GM19238 (cell line): Measurements from ENCODE around the gene ZNF749.

ENCODE experiments used
- DNase-seq: peaks from one replicate; pipeline ENCODE4 v3.0.0; 2011; ENCODE audit warnings: low spot score; ENCODE audit not compliant: insufficient read length

ZNF749 gene

DNA sequence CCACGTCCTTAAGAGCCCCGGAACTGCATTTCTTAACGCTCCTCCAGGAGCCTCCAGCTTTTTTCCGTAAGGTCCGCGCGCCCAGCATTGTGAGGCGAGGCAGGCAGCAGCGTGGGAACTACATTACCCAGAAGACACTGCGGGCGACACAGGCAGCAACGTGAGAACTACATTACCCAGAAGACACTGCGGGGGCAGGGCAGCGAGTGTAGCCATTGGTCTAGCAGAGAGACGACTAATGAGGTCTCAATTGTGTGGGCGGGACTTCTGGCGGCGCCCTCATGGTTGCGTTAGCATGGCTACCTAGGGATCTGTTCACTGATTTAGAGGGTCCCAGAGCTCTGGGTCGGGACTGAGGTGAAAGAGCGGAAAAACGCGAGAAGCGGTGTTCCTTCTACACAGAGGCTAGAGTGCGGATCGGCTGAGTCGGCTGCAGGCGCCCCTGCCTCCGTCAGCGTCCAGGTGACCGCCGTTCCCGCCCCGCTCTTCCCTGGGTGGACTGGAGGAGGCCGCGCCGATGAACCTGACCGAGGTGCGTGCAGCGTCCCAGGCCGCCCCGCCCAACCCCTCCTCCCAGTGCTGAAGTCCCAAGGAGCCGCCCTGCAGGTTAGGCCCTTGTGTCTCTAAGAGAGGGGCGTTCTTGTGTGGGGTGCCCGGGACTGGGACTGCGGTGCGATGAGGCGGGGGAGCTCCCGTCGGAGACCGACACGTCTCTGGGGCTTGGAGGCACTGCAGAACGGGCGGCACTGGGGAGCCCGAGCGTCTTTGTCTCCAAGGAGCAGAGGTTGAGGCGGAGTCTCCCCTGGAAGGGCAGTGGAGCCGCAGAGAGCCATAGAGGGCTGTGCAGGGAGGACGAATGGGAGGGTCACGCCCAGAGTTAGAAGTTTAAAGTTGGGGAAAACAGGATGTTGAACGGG lies at the start of gene ZNF749:
Gene ZNF749 (plus strand): TSS at position 264 of the 917 bp plus-strand sequence. CDS start 254 bp downstream, at position 518.
- peak; percentile 90 for DNase-seq

DNA sequence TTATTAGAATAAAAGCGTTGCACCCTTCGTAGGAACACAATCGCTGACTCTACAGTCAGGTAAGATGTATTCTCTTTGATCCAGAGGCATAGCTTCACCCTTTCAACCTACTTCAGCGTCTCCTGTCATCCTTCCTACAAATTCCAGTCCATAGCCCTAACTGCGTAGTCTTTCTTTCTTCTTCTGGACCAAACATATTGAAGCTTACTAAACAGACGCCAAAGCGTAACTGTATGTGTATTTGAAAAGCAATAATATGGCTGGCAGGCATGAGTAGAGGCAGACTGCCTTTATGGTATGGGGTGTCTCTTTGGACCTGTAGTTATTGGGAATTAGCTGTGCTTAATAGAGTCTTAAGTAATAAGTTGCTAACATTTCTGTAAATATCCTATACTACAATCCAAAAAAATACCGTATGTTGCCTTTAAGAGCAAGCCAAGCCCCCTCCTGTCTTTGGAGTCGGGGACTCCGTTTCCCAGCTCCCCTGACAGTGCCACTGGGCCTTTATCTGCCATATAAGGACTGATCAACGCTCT lies 45.9 kb upstream of the ZNF749 start:
- no peak for DNase-seq

DNA sequence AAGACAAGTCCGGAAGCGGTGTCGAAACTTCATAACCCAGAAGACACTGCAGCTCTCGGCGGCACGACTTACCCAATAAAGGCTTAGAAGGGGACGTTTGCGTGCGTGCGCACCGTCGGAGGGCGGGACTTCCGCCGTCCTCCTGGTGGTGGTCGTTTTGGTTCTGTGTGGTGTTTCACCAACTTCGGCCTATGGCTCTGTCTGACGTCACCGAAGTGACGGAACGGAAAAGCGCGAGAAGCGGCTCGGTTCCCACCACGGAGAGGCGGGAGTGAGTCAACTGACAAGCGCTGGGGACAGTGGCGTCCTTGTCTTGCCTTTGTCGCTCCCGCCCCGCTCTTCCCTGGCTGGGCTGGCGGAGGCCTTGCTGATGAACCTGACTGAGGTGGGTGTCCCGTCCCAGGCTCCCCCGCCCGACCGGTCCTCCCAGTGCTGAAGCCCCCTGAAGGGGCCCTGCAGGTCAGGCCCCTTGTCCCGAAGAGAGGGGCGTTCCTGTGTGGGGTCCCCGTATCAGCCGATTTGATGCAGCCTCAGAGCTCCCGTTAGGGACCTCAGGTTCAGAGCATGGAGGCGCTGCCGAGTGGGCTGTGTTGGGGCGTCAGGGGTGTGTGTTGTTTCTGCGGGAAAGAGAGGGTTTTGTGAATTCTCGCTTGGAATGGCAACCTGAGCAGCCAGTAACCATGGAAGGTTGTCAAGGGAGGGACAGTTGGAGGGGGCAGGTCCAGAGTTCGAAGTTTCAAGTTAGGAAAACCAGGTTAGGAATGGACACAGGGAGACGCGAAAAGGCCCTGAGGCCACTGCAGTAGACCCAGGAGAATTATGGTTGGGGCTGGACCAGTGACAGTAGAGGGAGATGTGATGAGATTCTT lies 45.2 kb upstream of the ZNF749 start, which contains the start of gene ZNF548:
Gene ZNF548 (plus strand): TSS at position 125 of the 869 bp plus-strand sequence. CDS start 246 bp downstream, at position 371.
- peak; percentile 81 for DNase-seq

DNA sequence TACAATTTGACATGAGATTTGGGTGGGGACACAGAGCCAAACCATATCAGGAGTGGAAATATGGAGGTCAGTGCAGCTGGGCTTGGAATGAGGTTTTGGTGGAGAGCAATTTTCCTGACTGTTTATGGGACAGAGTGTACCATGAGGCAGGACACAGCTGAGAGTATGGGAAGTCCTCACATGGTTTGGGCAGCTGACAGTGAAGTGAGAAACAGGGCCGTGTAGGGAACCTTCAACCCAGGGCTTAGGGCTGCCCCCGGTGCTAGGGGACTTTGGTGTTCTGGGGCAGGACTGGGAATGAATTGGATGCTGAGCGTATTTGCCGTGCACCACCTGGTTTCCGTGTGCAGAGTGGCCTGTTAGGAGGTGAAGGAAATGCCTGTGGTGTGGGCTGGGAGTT lies 39.4 kb upstream of the ZNF749 start:
- DNase-seq: no peak

DNA sequence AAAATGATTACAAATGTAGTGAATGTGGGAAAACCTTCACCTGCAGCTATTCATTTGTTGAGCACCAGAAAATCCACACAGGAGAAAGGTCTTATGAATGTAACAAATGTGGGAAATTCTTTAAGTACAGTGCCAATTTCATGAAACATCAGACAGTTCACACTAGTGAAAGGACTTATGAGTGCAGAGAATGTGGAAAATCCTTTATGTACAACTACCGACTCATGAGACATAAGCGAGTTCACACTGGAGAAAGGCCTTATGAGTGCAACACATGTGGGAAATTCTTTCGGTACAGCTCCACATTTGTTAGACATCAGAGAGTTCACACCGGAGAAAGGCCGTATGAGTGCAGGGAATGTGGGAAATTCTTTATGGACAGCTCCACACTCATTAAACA lies 36.3 kb upstream of the ZNF749 start:
- DNase-seq: no peak

DNA sequence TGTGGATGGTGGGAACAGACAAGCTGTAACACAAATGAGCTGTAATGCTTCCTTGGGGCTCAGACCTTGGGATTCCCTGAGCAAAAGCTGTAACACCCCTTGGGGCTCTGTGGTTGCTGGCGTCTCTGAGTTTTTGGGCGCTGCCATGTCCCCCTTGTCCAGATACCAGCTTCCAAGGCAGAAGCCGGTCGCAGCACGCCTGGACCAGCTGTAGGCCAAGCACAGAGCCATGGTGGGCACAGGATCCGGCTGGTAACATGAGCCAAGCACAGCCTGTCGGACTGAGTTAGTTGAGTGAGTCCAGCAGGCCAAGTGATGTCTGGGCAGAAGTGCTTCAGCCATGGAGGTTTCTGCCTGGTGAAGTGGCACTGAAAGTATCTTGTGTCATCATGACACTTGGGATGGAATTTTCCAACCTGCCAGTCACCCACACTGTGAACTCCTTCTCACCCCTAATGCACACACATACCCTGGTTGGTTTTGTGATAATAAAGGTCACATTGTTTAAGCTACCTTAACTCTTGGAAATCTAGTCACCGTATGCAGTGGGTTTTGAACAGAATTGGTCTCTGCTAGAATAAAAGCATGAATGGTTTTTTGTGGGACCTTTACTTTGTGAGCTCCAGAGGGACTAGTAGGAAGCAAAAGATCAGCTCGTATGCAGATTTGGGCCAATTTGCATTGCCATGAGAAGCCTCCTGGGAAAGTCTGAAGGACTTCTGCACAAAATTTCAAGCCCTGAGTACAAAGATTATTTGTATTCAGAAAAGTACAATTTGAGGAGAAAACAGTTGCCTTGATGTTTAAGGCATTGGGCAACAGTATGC lies 31.2 kb upstream of the ZNF749 start:
- DNase-seq: no peak

DNA sequence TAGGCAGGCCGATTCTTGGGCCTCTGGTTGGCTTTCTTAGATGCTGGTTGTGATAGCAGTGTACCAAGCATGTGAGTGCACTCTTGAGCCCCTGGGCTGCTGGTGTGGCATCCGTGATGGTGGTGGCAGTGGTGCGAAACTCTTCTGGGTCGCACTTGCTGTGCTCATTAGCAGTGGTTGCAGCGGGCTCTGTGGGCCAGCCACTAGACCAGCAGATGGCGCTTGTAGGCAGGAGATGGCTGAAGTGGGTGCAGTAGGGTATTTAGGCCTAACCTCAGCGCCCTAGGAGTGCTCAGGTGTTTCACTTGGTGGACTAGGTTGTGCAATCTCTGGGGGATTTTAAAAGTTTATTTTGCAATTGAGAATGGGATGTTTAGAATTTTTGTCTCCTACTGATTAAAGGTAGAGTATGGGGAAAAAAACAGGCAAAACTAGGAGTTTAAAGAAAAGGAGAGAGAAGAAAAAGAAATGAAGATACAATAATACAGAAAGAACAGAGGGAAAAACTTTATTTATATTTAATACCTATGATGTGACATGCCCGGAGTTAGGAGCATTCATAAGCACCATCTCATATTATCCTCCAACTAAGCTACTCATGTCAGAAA lies 28.5 kb upstream of the ZNF749 start:
- DNase-seq: peak; percentile 51

DNA sequence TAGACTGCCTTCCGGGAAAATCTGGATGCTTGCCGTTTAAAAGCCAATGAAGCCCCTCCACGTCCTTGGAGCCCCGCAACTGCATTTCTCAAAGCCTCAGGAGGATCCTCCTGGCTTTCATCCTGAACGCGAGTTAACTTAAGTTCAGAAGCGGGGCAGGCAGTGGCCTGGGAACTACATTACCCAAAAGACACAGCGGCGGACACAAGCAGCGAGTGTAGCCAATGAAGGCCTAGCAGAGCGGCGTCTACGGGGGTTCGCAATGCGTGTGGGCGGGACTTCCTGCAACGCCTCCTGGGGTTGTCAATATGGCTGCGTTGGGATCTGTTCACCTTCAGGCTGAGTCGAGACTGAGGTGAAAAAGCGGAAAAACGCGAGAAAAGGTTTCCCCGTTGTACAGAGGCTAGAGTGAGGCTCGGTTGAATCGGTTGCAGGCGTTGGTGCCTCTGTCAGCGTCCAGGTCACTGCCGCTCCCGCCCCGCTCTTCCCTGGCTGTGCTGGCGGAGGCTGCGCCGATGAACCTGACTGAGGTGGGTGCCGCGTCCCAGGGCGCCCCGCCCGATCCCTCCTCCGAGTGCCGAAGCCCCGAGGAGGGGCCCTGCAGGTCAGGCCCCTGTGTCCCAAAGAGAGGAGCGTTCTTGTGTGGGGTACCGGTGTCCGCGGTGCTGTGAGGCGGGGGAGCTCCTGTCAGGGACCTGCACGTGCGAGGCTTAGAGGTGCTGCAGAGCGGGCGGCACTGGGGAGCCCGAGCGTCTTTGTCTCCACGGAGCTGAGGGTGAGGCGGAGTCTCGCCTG lies 24.1 kb upstream of the ZNF749 start, which contains the start of gene ZNF17:
Gene ZNF17 (plus strand): TSS at position 285 of the 795 bp plus-strand sequence. CDS start 2,455 bp downstream, outside the sequence.
- peak; percentile 89 for DNase-seq

DNA sequence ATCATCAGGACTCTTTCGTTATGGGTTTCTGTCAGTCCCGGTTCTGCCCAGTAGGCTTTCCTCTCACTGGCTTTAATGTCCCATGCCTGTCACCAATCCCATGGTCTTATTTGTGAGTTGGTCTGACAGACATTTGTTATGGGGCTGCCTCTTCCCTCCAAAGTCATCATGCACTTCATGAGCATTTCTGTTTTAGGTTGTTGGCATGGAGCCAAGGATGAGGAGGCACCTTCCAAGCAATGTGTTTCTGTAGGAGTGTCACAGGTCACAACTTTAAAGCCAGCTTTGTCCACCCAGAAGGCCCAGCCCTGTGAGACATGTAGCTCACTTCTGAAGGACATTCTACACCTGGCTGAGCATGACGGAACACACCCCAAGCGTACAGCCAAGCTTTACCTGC lies 15.7 kb upstream of the ZNF749 start:
- no peak for DNase-seq

DNA sequence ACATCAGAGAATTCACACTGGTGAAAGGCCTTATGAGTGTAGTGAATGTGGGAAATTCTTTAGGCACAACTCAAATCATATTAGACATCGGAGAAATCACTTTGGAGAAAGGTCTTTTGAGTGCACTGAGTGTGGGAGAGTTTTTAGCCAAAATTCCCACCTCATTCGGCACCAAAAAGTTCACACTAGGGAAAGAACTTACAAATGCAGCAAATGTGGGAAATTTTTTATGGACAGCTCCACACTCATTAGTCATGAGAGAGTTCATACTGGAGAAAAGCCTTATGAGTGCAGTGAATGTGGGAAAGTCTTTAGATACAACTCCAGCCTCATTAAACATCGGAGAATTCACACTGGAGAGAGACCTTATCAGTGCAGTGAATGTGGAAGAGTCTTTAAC lies 14.1 kb upstream of the ZNF749 start:
- DNase-seq: no peak

DNA sequence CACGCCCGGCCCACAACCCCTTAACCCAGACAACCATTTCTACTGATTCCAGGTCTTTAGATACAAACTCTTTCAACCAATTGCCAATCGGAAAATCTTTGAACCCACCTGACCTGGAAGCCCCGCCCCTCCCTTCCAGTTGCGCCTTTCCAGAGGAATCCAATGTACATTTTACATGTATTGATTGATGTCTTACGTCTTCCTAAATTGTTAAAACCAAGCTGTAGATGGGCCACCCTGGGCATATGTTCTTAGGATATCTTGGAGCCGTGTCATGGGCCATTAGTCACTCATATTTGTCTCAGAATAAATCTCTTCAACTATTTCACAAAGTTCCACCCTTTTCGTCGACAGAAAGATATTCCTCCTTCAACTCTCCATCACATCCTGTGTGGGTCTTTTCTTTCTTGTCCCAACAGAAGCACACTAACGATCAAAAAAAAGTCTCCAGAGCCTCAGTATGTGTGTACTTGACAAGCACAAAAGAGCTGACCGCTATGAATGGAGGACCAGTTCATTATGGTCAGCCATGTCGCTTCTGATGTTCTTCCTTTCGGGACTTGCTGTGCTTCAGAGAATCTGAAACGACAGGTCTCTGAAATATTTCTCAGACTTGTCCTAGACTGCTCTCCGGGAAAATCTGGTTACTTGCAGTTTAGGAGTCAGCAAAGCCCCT lies 601 bp upstream of the ZNF749 start:
- DNase-seq: no peak

DNA sequence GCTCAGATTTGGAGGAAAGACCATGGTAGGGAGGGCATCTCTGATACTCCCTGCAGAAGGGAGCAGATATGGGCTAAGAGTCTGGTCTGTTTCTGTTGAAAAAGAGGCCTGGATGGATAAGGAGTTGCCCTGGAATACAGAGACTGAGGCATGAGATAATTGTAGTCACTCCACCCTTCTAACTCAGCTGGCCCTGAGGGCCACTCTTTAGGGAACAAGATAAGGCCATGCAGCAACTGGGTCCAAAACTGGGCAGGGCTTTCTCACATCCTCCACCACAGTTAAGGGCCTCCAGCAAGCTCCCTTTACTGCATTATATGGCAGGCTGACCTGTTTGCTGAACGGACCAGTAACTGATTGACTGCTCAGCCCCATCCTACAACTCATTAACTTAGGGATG lies 1.3 kb downstream of the ZNF749 start:
- DNase-seq: no peak

DNA sequence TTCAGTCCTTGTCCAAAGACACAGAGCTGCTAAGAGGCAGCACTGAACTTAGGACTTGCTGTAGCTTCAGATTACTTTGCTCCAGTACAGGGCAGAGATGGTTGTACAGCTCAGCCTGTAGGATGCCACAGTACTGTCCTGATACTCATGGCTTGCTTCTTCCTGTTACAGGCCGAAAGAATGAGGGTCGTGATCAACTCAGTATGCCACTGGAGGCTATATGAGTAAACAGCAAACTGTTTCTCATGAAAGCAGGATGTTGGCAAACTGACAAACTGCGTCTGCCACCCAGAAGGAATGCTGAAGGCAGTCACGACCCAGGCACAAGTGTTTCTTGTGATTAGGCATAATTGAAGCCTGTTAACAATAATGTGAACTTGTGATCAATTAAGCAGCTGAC lies 2.8 kb downstream of the ZNF749 start:
- no peak for DNase-seq

DNA sequence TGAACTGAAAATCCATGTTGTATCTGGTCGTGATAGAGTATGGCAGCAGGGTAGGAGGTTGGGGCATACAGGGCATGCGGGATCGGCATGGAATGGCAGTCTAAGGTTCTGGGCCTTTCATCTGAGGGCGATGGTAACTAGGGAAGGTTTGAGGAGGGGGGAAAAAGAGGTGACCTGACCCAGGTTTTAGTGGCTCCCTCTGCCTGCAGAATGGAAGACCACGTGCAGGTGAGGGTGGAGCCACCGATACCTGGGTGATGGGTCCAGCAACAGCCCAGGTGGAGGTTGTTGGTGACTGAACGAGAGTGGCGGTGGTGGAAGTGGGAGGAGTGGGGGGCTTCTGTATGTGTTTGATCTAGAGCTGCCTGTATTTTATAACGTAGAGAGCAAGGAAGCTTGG lies 3.8 kb downstream of the ZNF749 start:
- no peak for DNase-seq

DNA sequence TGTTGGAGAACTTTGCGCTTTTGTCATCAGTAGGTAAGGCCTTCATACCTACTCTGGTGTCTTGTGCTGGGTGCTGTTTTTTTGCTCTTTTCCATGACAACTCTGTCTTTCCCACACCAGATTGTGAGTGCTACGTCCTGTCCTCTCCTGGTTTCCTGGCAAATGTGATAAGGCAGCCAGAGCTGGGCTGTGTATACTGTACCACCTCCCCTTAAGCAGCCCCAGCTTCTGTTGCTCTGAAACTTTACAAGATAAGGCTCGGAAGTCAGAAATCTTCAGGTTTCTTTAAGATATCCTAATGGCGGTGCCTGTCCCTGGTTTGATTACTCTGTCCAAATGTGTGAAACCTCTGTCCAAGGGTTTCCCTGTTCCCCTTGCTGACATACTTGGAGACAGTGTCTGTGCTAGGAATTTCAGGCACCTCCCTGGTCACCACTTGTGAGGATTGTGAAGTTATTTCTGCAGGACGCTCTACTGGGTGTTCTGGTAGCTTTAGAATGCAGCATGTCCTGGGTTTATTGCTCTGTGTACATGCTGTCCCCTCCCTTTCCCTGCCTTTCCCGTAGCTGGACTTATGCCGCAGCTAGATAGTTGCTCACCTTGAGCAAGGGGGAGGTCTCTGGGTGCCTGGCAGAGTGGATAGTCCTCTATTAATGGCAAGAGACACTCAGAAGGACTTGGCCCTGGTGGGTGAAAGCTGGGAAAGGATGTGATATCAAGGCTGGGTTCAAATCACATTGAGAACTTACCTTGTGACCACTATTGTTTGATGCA lies 7.0 kb downstream of the ZNF749 start:
- no peak for DNase-seq

DNA sequence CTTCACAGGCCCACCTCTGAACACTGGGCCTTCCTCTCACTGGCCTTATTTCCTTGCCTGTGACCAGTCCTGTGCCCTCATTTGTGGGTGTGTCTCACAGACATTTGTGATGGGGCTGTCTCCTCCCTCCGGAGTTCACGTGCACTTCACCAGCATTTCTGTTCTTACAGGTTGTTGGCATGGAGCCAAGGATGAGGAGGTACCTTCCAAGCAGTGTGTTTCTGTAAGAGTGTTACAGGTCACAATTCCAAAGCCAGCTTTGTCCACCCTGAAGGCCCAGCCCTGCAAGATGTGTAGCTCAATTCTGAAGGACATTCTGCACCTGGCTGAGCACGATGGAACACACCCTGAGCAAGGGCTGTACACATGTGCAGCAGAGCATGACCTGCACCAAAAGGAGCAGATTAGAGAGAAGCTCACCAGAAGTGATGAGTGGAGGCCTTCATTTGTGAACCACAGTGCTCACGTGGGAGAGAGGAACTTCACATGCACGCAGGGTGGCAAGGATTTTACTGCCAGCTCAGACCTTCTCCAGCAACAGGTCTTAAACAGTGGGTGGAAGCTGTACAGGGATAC lies 8.1 kb downstream of the ZNF749 start:
- DNase-seq: no peak

DNA sequence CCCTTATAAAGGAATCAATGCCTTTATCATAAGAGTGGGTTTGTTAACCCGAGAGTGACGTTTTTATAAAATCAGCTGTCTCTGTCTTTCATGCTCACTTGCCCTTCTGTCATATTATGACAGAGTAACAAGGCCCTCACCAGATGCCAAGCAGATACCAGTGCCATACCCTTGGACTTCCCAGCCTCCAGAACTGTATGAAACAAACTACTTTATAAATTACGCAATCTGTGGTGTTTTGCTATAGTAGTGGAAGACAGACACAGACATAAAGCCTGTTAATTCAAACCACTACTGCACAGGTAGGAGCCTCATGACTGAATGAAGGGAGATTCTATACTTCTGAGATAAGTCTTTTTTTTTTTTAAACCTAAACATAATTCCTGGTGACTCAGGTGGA lies 17.2 kb downstream of the ZNF749 start:
- DNase-seq: no peak
